Astrocyte of the hippocampus (primary cell): Measurements from ENCODE around the gene CEP126.
"Not testable (repeated sequence)": the region's sequence is repeated elsewhere in the genome, so short reads cannot be mapped to it uniquely, and the experiment has no call there.

ENCODE experiments used
- DNase-seq: peaks from one replicate; pipeline ENCODE4 v3.0.0; 2011; ENCODE audit warnings: low read depth, low spot score

The CEP126 gene

DNA sequence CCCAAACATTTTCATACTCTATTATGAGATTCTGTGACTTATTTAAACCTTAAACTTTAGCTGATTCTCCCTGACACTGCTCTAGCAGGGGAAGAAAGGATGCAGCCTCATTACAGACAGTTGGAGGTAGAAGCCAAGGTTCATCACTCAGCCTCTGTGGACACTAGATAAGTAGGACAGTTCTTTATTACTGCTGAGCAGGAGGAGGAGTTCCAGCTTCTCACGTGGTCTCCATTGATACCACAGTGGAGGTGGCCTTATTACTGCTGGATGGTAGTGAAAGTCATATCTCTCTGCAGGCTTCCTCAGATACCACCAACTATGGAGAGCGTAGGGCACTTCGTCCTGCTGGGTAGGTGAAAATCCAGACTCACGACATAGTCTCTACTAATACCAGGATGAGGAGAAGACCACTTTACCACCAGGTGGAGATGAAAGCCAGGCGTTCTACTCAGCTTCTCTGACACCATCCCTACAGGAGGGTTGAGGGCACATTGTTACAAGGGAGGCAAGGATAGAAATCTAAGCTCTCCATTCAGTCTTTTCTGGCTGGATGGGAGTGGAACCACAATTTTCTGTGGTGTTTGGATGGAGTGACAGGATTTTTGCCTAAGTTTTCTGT, 14.6 kb downstream of the CEP126 start:
- DNase-seq, result no peak

DNA sequence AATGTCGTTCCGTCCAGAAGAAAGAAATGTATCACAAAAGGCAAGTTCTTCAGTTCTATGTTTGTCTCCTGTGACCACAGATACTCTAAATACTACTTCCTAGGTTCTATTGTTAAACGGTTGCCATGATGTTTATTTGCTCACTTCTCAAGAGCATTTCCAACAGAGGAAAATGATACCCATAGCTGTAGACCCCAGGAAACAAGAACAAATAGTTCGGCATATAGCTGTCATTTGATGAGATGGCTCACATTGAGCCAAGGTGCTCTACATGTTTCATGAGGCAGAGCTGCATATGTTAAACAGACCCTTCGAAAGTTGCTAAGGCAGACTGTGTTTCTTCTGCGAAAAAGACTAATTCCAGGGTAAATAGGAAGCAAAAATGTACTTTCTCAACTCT, 16.9 kb downstream of the CEP126 start:
- no peak for DNase-seq

DNA sequence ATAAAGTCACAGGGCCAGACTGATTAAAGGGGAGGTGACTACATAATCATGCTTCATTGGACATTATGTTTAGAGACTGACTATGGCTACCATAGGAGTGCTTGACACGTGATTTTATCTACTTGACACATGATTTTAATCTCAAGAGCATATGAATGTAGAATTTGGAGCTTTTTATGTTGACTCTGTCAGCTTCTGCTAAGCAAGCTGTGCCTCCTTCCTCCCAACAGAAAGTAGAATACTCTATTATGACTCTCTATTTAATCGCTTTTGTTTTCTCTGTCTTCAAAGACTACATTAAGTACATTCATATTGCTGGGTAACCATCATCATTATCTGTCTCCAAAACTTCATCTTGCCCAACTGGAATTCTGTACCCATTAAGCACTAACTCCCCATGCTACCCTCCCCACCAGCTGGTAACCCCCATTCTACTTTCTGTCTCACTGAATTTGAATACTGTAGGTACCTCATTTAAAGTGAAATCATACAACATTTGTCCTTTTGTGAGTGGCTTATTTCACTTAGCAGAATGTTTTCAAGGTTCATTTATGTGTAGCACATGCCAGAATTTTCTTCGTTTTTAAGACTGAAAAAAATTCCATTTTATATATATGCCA, 26.2 kb downstream of the CEP126 start:
- DNase-seq, result no peak

DNA sequence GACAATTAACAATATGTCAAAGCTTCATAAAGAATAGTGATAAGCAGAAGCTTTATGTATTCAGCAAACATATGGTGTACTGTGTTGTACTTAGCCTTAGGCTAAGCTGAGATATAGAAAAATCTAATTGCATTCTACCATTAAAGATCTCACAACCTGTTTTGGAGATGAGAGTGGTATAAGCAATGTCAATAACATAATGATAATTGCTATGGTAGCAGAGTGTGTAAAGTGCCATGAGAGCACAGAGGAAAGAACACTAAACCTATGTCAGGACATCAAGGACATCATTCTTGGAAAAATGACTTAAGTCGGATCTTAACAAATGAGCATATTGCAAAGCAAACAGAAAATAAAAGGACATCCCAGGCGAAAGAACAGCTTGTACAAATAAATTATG, 30.1 kb downstream of the CEP126 start:
- no peak for DNase-seq

DNA sequence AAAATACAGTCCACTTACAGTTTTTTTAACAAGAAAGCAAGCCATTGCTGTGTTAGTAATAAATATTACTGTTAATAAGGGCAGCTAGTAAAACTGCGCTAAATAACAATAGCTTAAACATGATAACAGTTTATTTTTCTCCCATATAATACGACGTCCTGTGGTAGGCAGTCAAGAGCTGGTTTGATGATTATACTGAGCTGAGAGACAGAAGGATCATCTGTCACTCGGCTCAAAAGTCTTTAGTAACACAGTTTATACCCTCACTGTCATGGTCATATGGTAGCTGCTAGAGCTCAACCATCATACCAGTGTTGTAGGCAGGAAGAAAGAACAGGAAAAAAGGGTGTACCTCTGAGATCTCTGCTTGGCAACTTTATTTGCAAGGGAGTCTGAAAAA, 30.6 kb downstream of the CEP126 start:
- no peak for DNase-seq

DNA sequence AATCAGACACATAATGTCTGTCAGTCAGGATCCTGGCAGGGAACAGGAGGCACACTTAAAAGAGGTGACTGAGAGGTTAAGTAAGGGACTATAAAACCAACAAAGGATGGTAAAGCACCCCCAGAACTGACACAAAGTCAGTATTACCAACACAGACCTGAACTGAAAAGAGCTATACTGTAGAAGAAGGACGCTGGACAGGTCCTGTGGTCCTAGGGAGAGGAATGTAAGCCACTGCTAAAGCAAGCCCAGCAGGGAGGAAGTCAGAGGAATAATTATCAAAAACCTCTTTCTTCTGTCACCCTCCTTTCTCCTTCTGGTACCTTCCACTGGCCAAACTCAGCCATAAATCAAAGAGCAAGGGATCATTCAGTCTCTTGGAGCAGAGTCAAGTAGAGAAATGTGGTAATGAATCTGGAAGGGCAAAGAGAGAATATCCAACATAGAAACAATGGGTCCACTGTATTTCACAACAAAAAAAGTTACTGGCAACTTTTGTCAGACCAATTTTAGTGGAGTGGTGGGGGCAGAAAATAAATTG, 34.9 kb downstream of the CEP126 start:
- DNase-seq, result peak; percentile 9

DNA sequence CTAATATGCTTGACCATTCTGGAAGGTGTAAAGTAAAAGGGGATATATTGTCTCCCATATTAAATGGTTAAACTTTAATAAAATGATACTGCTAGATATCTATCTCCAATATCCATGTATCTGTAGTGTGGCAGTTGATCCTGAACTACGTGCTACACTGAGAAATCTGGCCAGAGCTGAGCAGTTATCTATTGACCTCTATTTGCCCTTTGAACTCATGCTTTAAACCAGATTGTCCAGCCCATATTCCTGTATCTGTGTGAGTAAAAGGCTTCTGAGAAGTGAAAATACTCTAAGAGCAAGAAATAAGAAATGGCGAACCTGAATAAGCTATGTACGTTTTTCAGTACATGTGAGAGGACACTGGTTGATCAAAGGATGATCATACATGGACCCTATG, 40.5 kb downstream of the CEP126 start:
- DNase-seq, result no peak

DNA sequence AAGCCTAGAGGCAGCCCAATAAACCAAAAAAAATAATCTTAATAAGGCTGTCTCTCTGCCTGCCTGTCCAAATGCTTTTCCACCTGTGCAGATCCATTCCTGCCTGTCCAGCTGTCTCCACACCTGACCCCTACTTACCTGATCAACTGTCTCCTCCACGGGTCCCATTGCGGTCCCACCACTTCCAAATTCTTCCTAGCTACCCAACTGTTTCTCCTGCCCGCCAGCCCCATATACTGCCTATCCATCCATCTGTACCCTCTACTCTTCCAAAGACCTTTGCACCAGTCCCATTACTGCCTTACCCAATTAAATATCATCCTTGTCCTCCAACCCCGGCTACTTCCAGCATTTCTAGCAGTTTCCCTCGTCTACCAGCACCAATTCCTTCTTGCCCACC, 40.9 kb downstream of the CEP126 start:
- DNase-seq, result no peak

DNA sequence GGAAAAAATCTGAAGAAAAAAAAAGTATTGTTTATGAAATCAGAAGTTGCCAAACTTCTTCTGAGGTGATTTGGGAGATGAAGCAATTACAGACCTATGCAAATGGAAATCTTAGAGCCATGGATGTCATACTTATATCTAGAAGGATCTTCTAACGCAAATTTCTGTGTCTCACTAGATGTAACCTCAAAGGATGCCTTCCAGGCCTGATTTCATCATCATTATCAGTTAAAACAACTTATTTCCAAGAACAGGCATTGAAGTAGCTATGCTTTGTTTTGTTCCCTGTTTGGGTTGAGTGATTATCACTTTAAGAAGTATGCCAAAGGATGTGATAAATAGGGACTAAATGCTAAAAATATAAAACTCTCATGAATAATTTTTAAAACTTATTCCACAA, 45.4 kb downstream of the CEP126 start:
- DNase-seq, result no peak

DNA sequence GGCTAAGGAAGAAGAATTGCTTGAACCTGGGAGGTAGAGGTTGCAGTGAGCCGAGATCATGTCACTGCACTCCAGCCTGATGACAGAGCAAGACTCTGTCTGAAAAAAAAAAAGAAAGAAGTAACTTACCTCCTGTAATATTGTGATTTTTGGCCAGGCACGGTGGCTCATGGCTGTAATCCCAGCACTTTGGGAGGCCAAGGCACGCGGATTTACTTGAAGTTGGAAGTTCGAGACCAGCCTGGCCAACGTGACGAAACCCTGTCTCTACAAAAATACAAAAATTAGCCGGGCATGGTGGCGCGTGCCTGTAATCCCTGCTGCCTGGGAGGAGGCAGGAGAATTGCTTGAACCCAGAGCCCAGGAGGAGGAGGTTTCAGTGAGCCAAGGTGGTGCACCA, 49.4 kb downstream of the CEP126 start:
- DNase-seq, result not testable (repeated sequence)

DNA sequence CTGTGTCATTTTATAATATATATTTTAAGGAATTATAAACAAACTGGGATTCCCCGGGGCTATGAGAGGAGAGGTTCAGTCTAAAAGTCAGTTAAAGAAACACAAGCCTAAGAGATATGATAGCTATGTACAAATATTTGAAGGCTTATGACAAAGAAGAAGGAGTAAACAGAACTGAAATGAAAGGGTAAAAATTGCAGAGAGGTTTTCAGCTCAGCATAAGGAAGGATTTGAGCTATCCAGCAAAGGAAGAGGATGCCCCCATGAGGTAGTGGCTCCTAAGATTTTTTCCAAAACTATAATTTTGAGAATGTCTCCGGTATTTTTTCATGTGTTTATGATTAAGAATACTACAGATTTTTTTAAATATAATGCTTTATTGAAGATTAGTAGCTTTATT, 59.4 kb downstream of the CEP126 start:
- no peak for DNase-seq

DNA sequence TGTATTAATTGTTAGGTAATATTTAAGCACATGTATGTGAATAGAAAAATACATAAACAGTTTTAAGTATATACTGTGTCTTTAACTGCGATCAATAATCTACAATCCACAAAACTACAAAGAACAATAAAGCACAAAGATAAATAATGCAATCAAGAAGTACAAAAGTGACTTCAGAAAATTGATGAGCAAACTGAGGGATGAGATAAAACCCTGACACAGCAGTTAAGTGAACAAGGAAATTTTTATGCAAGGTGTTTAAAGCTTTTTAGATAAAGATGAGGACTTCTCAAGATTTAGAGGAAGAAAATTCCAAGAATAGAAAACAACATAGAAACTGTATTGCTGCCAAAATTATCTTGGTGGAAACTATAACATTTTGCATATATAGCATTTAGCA, 60.0 kb downstream of the CEP126 start:
- DNase-seq, result no peak

DNA sequence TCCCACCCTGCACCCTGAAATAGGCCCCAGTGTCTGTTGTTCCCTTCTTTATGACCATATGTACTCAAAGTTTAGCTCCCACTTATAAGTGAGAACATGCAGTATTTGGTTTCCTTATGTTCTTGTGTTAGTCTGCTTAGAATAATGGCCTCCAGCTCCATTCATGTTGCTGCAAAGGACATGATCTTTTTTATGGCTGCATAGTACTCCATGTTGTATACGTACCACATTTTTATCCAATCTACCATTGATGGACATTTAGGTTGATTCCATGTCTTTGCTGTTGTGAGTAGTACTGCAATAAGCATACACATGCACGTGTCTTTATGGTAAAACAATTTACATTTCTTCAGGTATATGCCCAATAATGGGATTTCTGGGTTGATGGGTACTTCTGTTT, 60.9 kb downstream of the CEP126 start:
- DNase-seq, result no peak

DNA sequence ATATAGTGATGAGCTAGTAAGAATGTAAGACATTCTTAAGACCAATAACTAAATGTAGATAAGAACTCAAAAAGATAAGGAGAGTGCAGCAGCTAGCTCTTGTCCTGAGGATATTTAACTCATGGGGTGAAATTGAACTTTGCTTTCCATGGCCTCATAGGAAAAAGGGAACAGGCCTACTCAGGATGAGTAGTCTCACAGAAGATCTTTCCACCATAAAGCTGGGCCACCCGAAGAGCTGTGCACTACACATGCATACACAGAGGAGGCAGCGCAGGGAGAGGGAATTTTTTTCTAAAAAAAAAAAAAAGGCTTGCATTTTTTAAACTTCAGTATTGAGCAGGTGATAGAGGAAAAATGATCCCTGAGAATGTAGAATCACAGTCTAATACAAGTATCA, 72.6 kb downstream of the CEP126 start:
- DNase-seq, result no peak

DNA sequence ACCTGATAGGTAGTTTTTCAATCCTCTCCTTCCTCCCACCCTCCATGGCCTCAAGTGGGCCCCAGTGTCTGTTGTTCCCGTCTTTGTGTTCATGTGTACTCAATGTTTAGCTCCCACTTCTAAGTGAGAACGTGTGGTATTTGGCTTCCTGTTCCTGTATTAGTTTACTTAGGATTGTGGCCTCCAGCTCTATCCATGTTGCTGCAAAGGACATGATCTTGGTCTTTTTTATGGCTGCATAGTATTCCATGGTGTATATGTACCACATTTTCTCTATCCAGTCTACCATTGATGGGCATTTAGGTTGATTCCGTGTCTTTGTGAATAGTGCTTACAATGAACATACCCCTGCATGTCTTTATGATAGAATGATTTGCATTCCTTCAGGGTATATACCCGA, 78.4 kb downstream of the CEP126 start:
- DNase-seq, result no peak

DNA sequence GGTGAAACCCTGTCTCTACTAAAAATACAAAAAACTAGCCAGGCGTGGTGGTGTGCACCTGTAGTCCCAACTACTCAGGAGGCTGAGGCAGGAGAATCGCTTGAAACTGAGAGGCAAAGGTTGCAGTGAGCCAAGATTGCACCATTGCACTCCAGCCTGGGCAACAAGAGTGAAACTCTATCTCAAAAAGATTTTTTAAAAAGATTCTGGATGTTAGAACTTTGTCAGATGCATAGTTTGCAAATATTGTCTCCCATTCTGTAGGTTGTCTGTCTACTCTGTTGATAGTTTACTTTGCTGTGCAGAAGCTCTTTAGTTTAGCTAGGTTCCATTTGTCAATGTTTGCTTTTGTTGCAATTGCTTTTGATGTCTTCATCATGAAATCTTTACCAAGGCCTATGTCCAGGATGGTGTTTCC, 79.3 kb downstream of the CEP126 start:
- not testable (repeated sequence) for DNase-seq

DNA sequence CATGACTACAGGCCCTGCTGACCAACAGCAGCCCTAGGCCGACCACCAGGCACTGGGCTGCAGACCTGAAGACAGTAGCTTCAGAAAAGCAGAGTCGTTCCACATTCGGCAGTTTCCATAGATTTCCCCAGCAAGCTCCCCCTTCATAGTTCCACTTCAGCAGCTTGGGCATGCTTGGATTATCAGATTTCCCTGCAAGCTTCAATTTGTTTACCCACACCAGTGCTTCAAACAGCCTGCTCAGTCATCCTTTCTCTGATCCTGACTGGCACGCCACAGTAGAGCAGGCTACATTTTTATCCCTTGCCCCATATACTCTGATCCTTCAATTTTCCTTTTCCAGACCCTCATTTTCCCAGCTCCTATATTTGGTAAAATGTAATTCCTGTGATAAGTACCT, 81.3 kb downstream of the CEP126 start:
- no peak for DNase-seq

DNA sequence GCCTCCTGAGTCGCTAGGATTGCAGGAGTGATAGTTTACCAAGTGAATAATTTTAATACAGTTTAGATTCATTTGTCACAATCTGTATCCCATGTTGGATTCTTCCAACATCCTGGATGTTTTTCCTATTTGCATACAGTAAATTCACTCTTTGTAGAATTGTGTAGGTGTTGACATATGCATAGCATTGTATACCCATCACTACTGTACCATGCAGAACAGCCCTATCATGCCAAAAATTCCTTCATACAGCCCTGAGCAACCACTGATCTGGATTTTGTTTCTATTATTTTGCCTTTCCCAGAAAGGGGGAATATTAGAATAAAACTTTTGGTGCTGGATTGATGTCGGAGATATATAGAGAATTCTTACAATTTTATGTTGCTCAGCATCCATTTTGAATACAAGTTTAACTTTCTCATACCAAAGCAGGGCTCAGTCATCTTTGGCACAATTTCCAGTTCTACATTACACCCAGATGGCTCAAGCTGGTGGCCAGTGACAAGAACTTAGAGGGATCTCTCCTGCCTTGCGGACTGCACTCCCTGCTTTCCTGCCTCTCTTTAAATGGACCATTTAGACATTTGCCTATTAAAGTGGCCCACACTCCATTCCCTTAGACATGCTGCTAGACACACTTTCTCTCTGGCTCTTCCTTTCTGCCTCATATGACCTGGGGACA, 87.0 kb downstream of the CEP126 start:
- no peak for DNase-seq

DNA sequence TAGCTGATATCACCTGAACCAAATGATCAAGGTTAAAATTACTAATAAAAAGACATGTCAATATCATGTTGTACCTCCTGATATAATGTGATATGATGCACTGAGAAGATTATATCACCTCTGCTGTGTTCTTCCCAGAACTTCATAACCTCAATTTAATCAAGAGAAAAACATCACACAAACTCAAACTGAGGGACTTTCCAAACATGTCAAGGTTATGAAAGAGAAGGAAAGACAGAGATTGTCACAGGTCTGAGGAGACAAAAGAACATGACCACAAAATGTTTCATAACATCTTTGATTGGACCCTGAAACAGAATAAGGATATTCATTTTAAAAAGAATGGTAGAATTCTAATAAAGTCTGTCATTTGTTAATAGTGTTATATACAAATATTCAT, 89.4 kb downstream of the CEP126 start:
- no peak for DNase-seq

DNA sequence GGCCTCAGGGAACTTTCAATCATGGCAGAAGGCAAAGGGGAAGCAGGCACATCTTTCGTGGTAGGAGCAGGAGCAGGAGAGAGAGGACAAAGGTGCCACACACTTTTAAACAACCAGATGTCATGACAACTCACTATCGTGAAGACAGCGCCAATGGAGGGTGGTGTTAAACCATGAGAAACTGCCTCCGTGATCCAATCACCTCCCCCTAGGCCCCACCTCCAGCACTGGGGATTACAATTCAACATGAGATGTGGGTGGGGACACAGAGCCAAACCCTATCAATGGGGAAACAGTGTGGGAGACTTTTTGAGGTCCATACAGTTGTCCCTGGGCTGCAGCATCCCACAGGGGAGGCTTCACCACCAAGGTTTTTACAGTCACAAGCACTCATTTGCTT, 90.5 kb downstream of the CEP126 start:
- no peak for DNase-seq

DNA sequence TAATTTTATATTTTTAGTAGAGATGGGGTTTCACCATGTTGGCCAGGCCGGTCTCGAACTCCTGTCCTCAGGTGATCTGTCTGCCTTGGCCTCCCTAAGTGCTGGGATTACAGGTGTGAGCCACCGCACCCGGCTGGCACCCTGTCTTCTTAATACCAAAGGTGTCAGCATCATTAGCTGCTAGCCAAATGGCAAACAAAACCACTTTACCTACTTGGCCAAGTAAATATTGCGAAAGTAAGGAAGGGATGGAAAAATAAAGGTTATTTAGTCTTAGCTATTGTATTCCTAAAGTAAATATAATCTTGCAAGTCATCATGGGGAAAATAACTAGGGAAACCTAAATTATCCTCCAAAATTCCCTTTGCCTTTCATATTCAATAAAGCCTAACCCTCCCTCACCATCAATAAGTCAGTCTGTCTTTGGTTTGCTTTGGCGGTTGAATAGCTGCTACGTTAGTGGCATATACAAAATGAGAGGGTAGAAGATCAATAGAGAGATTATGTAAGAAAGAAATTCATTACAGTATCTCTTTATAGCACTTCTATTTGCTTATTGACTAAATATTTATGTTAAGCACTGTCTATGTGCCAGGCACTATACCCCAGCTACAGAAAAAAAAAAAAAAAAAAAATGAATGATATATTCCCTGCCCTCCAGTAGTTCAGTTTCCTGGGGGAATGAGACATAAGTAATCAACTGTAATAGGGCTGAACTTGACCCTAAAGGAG, 92.2 kb downstream of the CEP126 start:
- no peak for DNase-seq
